ENCODE measurements around the gene ADAM12. TPM values are rescaled to one million over a fixed set of nuclear protein-coding genes. Genes with fewer than 3 reads are reported as not detected.

The ADAM12 gene
- total and polyA plus RNA-seq, 12 donors = 0.08 to 3.9 (median 0.53) TPM

- H3K4me1 ChIP-seq (replicated peaks in 1 of 2) = peaks cover 0 to 7% of the 10 kb centered on the region in 2 donors
- H3K4me3 ChIP-seq = no peak overlapping the region
- intact Hi-C loops (cut with DNase I) = no loop called here
- H3K36me3 ChIP-seq (replicated peaks in 1 of 2) = no peaks in the 10 kb centered on the region
- TF ChIP-seq CTCF (IDR thresholded peaks at IDR 0.05) = no peak
- no peak for TF ChIP-seq POLR2A (IDR thresholded peaks at IDR 0.05)
- no peaks in the 10 kb centered on the region for H3K9me3 ChIP-seq (replicated peaks in 1 of 3)
- no peaks in the 10 kb centered on the region for H3K27me3 ChIP-seq
- no peak for DNase-seq
- WGBS, 4 donors = 61 to 85% (median 74%) methylated on average over 3 of the region's 3 CpGs
- no peak overlapping the region for H3K27ac ChIP-seq
Measured at GRCh38 chr10:126317751-126318150, 70.5 kb downstream of the ADAM12 start.

- no peaks in the 10 kb centered on the region for H3K27me3 ChIP-seq
Measured at GRCh38 chr10:126315494-126316177, 72.6 kb downstream of the ADAM12 start.

GRCh38 chr10:126314863-126315493 is 73.3 kb downstream of the ADAM12 start:
- no peaks in the 10 kb centered on the region for H3K4me1 ChIP-seq (replicated peaks in 1 of 2)
- WGBS, 4 donors = 86 to 90% (median 89%) methylated on average over 14 of the region's 14 CpGs
- H3K9me3 ChIP-seq (replicated peaks in 1 of 3) = no peaks in the 10 kb centered on the region
- no peaks in the 10 kb centered on the region for H3K36me3 ChIP-seq (replicated peaks in 1 of 2)
- H3K27me3 ChIP-seq = no peaks in the 10 kb centered on the region
- H3K27ac ChIP-seq = no peak overlapping the region
- no peak overlapping the region for H3K4me3 ChIP-seq
- DNase-seq = no peak
- no peak for TF ChIP-seq POLR2A (IDR thresholded peaks at IDR 0.05)
- no peak for TF ChIP-seq CTCF (IDR thresholded peaks at IDR 0.05)
- intact Hi-C loops (cut with DNase I) = no loop called here

More at GRCh38 chr10:126315494-126316177, 72.6 kb downstream of the ADAM12 start:
- TF ChIP-seq CTCF (IDR thresholded peaks at IDR 0.05) = no peak
- no peak for TF ChIP-seq POLR2A (IDR thresholded peaks at IDR 0.05)
- Histone ChIP-seq H3K9me3 (replicated peaks in 1 of 3) (no peaks in the 10 kb centered on the region), H3K4me1 (replicated peaks in 1 of 2) (no peaks in the 10 kb centered on the region), H3K27ac (no peak overlapping the region), H3K36me3 (replicated peaks in 1 of 2) (no peaks in the 10 kb centered on the region), H3K4me3 (no peak overlapping the region)
- WGBS, 4 donors = 68 to 74% (median 71%) methylated on average over 12 of the region's 12 CpGs
- intact Hi-C loops (cut with DNase I) = no loop called here
- no peak for DNase-seq

GRCh38 chr10:126312167-126312566 is 76.1 kb downstream of the ADAM12 start:
- H3K4me1 ChIP-seq (replicated peaks in 1 of 2) = no peaks in the 10 kb centered on the region
- DNase-seq = no peak
- 88 to 93% (median 92%) methylated on average over 9 of the region's 9 CpGs for WGBS, 4 donors
- TF ChIP-seq POLR2A (IDR thresholded peaks at IDR 0.05) (no peak), CTCF (IDR thresholded peaks at IDR 0.05) (no peak)
- H3K27me3 ChIP-seq = no peaks in the 10 kb centered on the region
- no peak overlapping the region for H3K4me3 ChIP-seq
- H3K36me3 ChIP-seq (replicated peaks in 1 of 2) = no peaks in the 10 kb centered on the region
- H3K27ac ChIP-seq = no peak overlapping the region
- no peaks in the 10 kb centered on the region for H3K9me3 ChIP-seq (replicated peaks in 1 of 3)
- intact Hi-C loops (cut with DNase I) = no loop called here

Data from adrenal gland (tissue), 12 donors.